Measurements from ENCODE around the gene ZFC3H1.

DNA sequence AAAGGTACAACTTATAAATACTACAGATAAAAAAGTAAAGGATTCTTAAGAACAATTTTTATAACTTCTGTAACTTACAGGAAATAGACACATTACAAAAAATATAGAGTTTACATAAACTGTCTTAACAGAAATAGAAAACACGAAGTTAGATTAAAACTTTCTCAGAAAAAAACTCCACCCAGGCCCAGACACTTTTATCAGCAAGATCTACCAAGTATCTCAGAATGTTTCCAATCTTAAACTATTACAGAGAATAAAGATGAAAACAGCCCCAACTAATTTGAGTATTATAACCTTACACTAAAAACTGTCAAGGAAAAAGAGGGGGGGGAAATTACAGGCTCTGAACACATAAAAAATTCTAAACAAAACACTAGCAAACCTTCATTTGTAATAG, 8.2 kb downstream of the ZFC3H1 start:
- TF ChIP-seq, protein P1, sequence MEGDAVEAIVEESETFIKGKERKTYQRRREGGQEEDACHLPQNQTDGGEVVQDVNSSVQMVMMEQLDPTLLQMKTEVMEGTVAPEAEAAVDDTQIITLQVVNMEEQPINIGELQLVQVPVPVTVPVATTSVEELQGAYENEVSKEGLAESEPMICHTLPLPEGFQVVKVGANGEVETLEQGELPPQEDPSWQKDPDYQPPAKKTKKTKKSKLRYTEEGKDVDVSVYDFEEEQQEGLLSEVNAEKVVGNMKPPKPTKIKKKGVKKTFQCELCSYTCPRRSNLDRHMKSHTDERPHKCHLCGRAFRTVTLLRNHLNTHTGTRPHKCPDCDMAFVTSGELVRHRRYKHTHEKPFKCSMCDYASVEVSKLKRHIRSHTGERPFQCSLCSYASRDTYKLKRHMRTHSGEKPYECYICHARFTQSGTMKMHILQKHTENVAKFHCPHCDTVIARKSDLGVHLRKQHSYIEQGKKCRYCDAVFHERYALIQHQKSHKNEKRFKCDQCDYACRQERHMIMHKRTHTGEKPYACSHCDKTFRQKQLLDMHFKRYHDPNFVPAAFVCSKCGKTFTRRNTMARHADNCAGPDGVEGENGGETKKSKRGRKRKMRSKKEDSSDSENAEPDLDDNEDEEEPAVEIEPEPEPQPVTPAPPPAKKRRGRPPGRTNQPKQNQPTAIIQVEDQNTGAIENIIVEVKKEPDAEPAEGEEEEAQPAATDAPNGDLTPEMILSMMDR (IDR thresholded peaks at IDR 0.05; ENCODE audit: extremely low read depth in 1 of 2, insufficient read depth in 1 of 2, low read depth in 1 of 2, low read length in 2 of 2) = no peak
- TF ChIP-seq MYC (IDR thresholded peaks at IDR 0.05; ENCODE audit: low read depth, low read length) (no peak), POLR2AphosphoS5 (IDR thresholded peaks at IDR 0.05; ENCODE audit: insufficient read depth, low read depth, low read length) (no peak), POLR2A (IDR thresholded peaks at IDR 0.05; ENCODE audit: low read depth, low read length) (no peak), JUN (IDR thresholded peaks at IDR 0.05; ENCODE audit: borderline replicate concordance, insufficient read depth, insufficient read length, low read depth) (no peak)
- TF ChIP-seq, protein P2, sequence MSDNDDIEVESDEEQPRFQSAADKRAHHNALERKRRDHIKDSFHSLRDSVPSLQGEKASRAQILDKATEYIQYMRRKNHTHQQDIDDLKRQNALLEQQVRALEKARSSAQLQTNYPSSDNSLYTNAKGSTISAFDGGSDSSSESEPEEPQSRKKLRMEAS (IDR thresholded peaks at IDR 0.05; ENCODE audit: insufficient read depth, insufficient read length) = no peak
